Cardiac atrium fibroblast (primary cell): Measurements from ENCODE around the gene RIF1. TPM values are rescaled to one million over a fixed set of nuclear protein-coding genes. Genes with fewer than 3 reads are reported as not detected.

Experiments used
- total RNA-seq: library from RNA; depleted of rRNA; stranded (reverse); fragments of >200 nt; gene quantifications from 2 replicates; pipeline ENCODE4 v1.2.3, GENCODE V29; 2015

The RIF1 gene, protein sequence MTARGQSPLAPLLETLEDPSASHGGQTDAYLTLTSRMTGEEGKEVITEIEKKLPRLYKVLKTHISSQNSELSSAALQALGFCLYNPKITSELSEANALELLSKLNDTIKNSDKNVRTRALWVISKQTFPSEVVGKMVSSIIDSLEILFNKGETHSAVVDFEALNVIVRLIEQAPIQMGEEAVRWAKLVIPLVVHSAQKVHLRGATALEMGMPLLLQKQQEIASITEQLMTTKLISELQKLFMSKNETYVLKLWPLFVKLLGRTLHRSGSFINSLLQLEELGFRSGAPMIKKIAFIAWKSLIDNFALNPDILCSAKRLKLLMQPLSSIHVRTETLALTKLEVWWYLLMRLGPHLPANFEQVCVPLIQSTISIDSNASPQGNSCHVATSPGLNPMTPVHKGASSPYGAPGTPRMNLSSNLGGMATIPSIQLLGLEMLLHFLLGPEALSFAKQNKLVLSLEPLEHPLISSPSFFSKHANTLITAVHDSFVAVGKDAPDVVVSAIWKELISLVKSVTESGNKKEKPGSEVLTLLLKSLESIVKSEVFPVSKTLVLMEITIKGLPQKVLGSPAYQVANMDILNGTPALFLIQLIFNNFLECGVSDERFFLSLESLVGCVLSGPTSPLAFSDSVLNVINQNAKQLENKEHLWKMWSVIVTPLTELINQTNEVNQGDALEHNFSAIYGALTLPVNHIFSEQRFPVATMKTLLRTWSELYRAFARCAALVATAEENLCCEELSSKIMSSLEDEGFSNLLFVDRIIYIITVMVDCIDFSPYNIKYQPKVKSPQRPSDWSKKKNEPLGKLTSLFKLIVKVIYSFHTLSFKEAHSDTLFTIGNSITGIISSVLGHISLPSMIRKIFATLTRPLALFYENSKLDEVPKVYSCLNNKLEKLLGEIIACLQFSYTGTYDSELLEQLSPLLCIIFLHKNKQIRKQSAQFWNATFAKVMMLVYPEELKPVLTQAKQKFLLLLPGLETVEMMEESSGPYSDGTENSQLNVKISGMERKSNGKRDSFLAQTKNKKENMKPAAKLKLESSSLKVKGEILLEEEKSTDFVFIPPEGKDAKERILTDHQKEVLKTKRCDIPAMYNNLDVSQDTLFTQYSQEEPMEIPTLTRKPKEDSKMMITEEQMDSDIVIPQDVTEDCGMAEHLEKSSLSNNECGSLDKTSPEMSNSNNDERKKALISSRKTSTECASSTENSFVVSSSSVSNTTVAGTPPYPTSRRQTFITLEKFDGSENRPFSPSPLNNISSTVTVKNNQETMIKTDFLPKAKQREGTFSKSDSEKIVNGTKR (N-terminal part only)
- 15.3 and 17.7 TPM in 2 replicates for total RNA-seq

DNA sequence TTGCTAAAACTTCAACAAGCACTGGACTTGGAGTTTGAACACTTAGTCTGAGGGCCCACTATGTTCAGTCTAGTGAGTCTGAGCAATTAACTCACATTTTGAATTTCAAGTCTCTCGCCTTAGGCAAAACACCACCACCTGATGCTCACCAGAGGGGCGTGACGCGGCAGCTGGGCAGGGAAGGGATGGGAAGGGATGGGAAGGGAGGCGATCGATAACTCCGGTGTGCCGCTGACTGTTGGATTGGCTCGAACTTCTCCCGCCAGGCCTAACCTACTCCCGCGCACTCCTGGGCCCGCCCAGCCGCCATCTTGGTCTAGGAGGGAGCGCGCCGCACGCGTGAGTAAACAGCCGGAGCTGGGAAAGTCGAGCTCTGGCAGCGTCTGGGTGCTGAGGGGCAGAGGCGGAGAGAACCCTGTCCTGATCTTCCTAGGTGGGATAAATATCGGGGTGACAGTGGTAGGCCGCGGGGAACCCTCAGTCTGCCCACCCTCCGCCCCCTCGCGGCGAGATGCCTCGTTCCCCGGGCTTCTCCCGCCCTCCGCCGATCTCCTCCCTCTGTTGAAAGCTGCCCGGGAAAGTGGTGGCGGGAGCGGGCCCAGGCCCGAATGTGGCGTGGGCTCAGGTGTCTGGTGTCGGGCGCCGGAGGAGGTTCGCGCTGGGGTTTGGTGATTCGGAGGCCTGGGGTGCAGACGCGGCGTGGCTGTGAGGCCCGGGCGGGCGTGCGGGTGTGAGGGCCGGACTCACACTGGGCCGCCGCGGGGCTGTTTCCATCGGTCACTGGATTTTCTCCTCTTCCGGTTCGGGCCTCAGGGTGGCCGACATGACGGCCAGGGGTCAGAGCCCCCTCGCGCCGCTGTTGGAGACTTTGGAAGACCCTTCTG is at the start of gene RIF1:
TSS of gene RIF1 (plus strand) at position 302 of the 884 bp plus-strand sequence. CDS start at position 824, 522 bp downstream.

Other genes with a start within 250 kb of the RIF1 start
- 2.5 and 2.6 TPM in 2 replicates for gene RBM43, start 148.0 kb upstream of the RIF1 start, total RNA-seq
- gene NMI, start 120.2 kb upstream of the RIF1 start, total RNA-seq: 7.5 and 15.0 TPM in 2 replicates
- gene TNFAIP6, start 52.3 kb upstream of the RIF1 start, total RNA-seq: 30.7 and 49.1 TPM in 2 replicates